ENCODE results near the gene RHBDD3. TPM values are rescaled to one million over a fixed set of nuclear protein-coding genes. Genes with fewer than 3 reads are reported as not detected.

RHBDD3 gene
- total and polyA plus RNA-seq, 11 donors = 10.9 to 29.5 (median 13.7) TPM

GRCh38 chr22:29259253-29259899, 8.4 kb downstream of the RHBDD3 start:
- H3K36me3 ChIP-seq = peaks cover 0 to 27% (median 11%) of the 10 kb centered on the region in 9 donors
- no peaks in the 10 kb centered on the region for H3K9me3 ChIP-seq
- 83 to 98% (median 86%) methylated on average over 5 to 11 of the region's 11 CpGs for WGBS, 4 donors
- TF ChIP-seq, protein P1, sequence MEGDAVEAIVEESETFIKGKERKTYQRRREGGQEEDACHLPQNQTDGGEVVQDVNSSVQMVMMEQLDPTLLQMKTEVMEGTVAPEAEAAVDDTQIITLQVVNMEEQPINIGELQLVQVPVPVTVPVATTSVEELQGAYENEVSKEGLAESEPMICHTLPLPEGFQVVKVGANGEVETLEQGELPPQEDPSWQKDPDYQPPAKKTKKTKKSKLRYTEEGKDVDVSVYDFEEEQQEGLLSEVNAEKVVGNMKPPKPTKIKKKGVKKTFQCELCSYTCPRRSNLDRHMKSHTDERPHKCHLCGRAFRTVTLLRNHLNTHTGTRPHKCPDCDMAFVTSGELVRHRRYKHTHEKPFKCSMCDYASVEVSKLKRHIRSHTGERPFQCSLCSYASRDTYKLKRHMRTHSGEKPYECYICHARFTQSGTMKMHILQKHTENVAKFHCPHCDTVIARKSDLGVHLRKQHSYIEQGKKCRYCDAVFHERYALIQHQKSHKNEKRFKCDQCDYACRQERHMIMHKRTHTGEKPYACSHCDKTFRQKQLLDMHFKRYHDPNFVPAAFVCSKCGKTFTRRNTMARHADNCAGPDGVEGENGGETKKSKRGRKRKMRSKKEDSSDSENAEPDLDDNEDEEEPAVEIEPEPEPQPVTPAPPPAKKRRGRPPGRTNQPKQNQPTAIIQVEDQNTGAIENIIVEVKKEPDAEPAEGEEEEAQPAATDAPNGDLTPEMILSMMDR (IDR thresholded peaks at IDR 0.05) = no peak
- TF ChIP-seq POLR2A (IDR thresholded peaks at IDR 0.05) = no peak
- no peaks in the 10 kb centered on the region for H3K4me1 ChIP-seq
- no peaks in the 10 kb centered on the region for H3K27me3 ChIP-seq
- intact Hi-C loops (cut with DNase I) = no loop called here
- H3K4me3 ChIP-seq = no peak overlapping the region
- DNase-seq (no peak), ATAC-seq (no peak)
- no peak overlapping the region for H3K27ac ChIP-seq

DNA sequence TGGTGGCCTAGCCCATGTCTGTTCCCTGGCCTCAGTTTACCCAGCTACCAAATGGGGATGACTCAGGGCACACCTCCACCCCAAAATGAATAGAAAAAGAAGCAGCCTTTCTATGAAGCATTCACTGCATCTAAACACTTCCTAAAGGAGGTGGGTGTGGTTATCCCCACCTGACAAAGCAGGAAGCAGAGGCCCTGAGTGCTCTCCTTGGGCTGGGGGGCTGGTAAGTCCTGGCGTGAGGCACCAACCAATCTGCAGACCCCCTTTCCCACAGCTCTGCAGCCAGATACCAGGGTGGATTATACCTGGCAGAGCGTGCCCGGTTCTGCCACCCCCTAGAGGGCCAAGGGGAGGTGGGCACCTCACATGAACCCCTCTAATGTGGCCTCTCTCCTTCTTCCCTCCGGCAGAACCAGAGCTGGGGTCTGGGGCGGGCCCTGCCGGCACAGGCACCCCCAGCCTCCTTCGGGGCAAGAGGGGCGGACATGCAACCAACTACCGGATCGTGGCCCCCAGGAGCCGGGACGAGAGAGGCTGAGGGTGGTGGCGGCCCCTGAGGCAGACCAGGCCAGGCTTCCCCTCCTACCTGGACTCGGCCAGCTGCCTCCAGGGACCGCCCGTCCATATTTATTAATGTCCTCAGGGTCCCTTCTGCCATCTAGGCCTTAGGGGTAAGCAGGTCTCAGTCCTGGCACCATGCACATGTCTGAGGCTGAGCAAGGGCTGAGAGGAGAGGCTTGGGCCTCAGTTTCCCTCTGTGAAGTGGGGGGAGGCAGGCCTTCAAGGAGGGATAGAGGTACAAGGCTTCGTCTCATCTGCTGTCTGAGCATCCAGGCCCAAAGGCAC, 9.2 kb downstream of the RHBDD3 start:
- TF ChIP-seq, protein P1 (IDR thresholded peaks at IDR 0.05) = no peak
- TF ChIP-seq POLR2A (IDR thresholded peaks at IDR 0.05) = no peak
- ATAC-seq (no peak), DNase-seq (no peak)
- Histone ChIP-seq H3K4me1 (no peaks in the 10 kb centered on the region), H3K27me3 (no peaks in the 10 kb centered on the region), H3K9me3 (no peaks in the 10 kb centered on the region), H3K36me3 (peaks cover 0 to 20% (median 6%) of the 10 kb centered on the region in 9 donors), H3K27ac (no peak overlapping the region), H3K4me3 (no peak overlapping the region)
- intact Hi-C loops (cut with DNase I) = no loop called here
- WGBS, 4 donors = 89 to 97% (median 93%) methylated on average over 4 to 17 of the region's 17 CpGs

DNA sequence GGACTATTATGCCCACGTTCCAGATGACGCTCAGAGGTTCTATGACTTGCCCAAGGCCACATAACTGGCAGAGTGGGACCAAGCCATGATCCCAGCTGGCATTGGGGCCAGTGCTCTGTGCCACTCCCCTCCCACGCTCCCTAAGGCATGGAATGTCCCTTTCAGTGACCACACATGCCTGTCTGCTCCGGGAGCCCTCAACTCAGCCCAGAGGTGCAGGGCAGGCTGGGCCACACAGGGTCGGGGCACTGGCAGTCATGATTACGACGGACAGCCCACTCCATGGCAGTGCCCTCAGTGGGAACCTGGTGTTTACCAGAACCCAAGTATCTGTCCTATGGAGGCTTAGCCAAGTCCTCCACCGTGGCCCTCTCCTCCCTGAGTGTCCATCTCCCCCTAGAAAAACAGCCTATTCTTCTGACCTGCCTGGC, 10.0 kb downstream of the RHBDD3 start:
- no peaks in the 10 kb centered on the region for H3K4me1 ChIP-seq
- H3K4me3 ChIP-seq = no peak overlapping the region
- WGBS, 4 donors = 73 to 90% (median 82%) methylated on average over 6 to 8 of the region's 8 CpGs
- no peak overlapping the region for H3K27ac ChIP-seq
- no peak for DNase-seq
- no peaks in the 10 kb centered on the region for H3K27me3 ChIP-seq
- H3K9me3 ChIP-seq = no peaks in the 10 kb centered on the region
- H3K36me3 ChIP-seq = peaks cover 0 to 11% (median 6%) of the 10 kb centered on the region in 9 donors
- no peak for ATAC-seq
- intact Hi-C loops (cut with DNase I) = no loop called here
- no peak for TF ChIP-seq POLR2A (IDR thresholded peaks at IDR 0.05)
- TF ChIP-seq, protein P1 (IDR thresholded peaks at IDR 0.05) = no peak

DNA sequence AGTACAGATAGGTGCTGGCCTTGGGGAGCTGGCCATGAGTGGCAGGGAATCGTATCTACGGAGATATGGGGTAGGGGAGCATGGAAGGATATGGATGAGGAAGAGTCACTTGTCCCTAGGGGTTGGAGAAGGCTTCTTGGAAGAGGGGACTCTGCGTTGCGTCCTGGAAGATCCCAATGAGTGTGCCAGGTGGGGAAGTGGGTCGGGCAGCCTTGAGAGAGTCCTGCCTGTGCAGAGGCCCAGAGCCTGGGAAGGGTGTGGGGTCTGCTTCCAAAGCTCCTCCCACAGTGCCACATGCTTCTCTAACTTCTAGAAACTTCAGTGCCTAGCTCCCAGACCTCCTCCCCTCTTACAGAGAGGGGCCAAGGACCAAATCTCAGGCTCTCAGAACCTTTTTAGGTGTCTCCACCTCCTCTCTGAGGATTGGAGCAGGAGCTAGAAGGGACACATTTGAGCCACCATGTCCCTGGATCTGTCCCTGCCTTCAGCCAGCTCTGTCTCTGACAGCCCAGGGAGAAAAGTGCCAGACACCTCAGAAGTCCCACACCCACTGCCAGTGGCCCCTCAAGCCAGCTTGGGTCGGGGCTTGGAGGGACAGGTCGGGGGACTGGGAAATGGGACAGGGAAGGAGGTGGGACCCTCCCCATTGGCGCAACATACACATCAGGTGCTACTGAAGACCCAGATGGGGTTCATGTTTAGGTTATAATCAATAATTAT, 11.0 kb downstream of the RHBDD3 start:
- no peaks in the 10 kb centered on the region for H3K27me3 ChIP-seq
- TF ChIP-seq, protein P1 (IDR thresholded peaks at IDR 0.05) = no peak
- no peak for TF ChIP-seq POLR2A (IDR thresholded peaks at IDR 0.05)

More for the DNA sequence above, 11.0 kb downstream of the RHBDD3 start:
- WGBS, 4 donors = 85 to 91% (median 88%) methylated on average over 8 of the region's 8 CpGs
- Histone ChIP-seq H3K4me1 (no peaks in the 10 kb centered on the region), H3K4me3 (no peak overlapping the region), H3K36me3 (peaks cover 0 to 11% (median 6%) of the 10 kb centered on the region in 9 donors), H3K27ac (no peak overlapping the region), H3K9me3 (no peaks in the 10 kb centered on the region)
- no peak for DNase-seq
- intact Hi-C loops (cut with DNase I) = no loop called here
- no peak for ATAC-seq

All from heart left ventricle (tissue), 16 donors.